ENCODE results near the gene GPN2.
"Not testable (repeated sequence)": the region's sequence is repeated elsewhere in the genome, so short reads cannot be mapped to it uniquely, and the experiment has no call there.

Gene GPN2

GRCh38 chr1:26887125-26887524, 3.0 kb downstream of the GPN2 start:
- TF ChIP-seq CTCF (conservative IDR thresholded peaks at IDR 0.05; ENCODE audit: low read depth): peak; percentile 62
- CTCF ChIA-PET: interaction anchor here (0.6 to 1.3 kb wide), 11 partner anchors 23 to 488 kb away, joined by 3 to 6 read pairs (median 3); partner anchors contain the start of gene SFN
- POLR2A ChIA-PET (ENCODE audit: low non-redundant PET): no interaction called here
- peak overlapping the region; percentile 54 for H3K27ac ChIP-seq
- DNase-seq (ENCODE audit: low spot score): no peak

GRCh38 chr1:26882696-26883463, 7.2 kb downstream of the GPN2 start:
- ChIA-PET POLR2A (ENCODE audit: low non-redundant PET) (no interaction called here), CTCF (no interaction called here)
- H3K27ac ChIP-seq: no peak overlapping the region
- TF ChIP-seq CTCF (conservative IDR thresholded peaks at IDR 0.05; ENCODE audit: low read depth): no peak
- DNase-seq (ENCODE audit: low spot score): no peak

GRCh38 chr1:26881611-26882010, 8.5 kb downstream of the GPN2 start:
- CTCF ChIA-PET: interaction anchor here (0.5 to 0.8 kb wide), 2 partner anchors 20 to 22 kb away, joined by 3 to 4 read pairs; no protein-coding TSS in a partner anchor
- DNase-seq (ENCODE audit: low spot score); POLR2A ChIA-PET (ENCODE audit: low non-redundant PET): not testable (repeated sequence)
- H3K27ac ChIP-seq: peak overlapping the region; percentile 20; the same call in 1 of the 2 replicates

- ChIA-PET CTCF (no interaction called here), POLR2A (ENCODE audit: low non-redundant PET) (interaction anchor here (1.1 kb wide), 1 partner anchor 15 kb away, joined by 4 read pairs; no protein-coding TSS in a partner anchor)
- H3K27ac ChIP-seq: peak overlapping the region; percentile 40
- no peak for DNase-seq (ENCODE audit: low spot score)
- TF ChIP-seq CTCF (conservative IDR thresholded peaks at IDR 0.05; ENCODE audit: low read depth): no peak
Measured at GRCh38 chr1:26879793-26880192, 10.3 kb downstream of the GPN2 start.

GRCh38 chr1:26877326-26877725, 12.8 kb downstream of the GPN2 start:
- ChIA-PET POLR2A (ENCODE audit: low non-redundant PET) (interaction anchor here (1.5 kb wide), 1 partner anchor 12 kb away, joined by 4 read pairs; no protein-coding TSS in a partner anchor), CTCF (interaction anchor here (0.7 kb wide), 1 partner anchor 275 kb away, joined by 3 read pairs; no protein-coding TSS in a partner anchor)
- no peak for TF ChIP-seq CTCF (conservative IDR thresholded peaks at IDR 0.05; ENCODE audit: low read depth)
- H3K27ac ChIP-seq: peak overlapping the region; percentile 59
- DNase-seq (ENCODE audit: low spot score): no peak

- H3K27ac ChIP-seq: peak overlapping the region; percentile 45
- CTCF ChIA-PET: interaction anchor here (0.6 kb wide), 1 partner anchor 63 kb away, joined by 4 read pairs; no protein-coding TSS in a partner anchor
- POLR2A ChIA-PET (ENCODE audit: low non-redundant PET): no interaction called here
Measured at GRCh38 chr1:26874896-26875295, 15.2 kb downstream of the GPN2 start.

GRCh38 chr1:26873097-26873496, 17.0 kb downstream of the GPN2 start:
- peak overlapping the region; percentile 72 for H3K27ac ChIP-seq
- ChIA-PET CTCF (interaction anchor here (0.6 kb wide), 1 partner anchor 16 kb away, joined by 7 read pairs; no protein-coding TSS in a partner anchor), POLR2A (ENCODE audit: low non-redundant PET) (interaction anchor here (0.6 kb wide), 1 partner anchor 68 kb away, joined by 3 read pairs; no protein-coding TSS in a partner anchor)
- DNase-seq (ENCODE audit: low spot score): not testable (repeated sequence)

More at GRCh38 chr1:26874896-26875295, 15.2 kb downstream of the GPN2 start:
- no peak for DNase-seq (ENCODE audit: low spot score)
- TF ChIP-seq CTCF (conservative IDR thresholded peaks at IDR 0.05; ENCODE audit: low read depth): no peak

Measured in RWPE1 (cell line).